ENCODE data around the gene NGEF.
"Not testable (repeated sequence)": the region's sequence is repeated elsewhere in the genome, so short reads cannot be mapped to it uniquely, and the experiment has no call there.

NGEF gene

DNA sequence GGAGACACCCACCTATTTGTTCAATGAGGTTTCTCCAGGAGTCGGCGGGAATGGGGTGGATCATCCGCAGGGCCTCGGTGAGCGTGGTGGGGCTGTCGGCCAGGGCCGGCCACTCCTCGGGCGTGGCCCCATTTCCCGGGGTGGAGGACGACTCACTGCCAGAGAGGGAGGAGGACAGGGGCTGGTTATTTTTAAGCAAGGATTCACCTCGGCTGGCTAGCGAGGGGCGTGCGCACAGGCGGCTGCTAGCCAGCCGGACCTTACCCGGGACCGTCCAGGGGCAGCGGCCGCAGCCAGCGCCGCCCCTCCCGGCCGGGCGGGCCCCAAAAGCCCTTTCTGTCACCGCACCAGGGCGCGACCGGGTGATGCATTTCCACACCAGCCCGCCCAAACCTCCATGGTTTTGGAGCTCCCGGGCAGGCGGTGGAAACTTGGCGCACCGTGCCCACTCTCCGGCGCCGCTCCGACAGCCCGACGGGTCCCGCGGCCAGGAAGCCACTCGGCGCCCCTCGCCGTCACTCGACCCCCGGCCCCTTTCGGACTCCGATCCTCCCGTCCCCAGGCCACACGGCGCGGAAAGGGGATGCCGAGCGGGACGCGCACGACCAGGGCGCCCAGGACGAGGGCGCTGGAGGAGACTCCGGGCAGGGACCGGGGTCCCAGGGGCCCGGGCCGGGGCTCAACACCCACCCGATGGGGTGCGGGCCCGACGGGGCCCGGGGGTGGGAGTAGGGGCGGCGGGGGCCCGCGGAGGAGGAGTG, 85.8 kb downstream of the NGEF start:
- DNase-seq (ENCODE audit: low spot score) = no peak

GRCh38 chr2:232926431-232926939, 86.6 kb downstream of the NGEF start:
- DNase-seq (ENCODE audit: low spot score) = no peak

GRCh38 chr2:232925821-232926156, 87.3 kb downstream of the NGEF start:
- no peak for DNase-seq (ENCODE audit: low spot score)

DNA sequence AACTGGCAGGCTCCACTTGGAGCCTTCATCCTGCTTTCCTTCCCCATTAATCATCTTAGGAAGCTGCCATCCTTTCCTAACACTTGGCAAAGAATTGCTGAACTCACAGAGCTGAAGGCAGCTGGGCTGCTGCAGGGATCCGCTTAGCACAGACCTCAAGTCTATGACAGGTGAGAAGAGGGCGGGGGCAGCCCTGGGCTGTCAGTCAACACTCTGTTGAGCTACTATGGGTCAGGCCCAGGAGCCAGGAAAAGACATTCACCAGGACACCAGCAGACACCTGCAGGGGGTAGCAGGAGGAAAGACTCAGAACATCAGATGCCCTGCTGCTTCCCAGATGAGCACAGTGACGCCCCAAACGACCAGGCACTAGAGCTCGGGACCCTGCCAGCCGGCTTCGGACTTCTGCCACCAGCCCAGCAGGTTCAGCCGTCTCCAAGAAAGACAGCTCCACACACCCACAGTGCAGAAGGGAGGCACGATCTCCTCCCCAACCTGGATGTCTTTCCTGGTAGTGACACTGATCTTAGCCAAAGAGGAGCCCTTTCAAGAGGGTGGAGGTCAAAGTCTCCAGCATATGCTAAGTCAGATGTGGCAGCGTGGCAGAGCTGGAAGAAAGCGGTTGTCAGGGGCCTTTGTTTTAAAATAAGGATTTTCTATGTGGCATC, 87.8 kb downstream of the NGEF start:
- DNase-seq (ENCODE audit: low spot score) = no peak

DNA sequence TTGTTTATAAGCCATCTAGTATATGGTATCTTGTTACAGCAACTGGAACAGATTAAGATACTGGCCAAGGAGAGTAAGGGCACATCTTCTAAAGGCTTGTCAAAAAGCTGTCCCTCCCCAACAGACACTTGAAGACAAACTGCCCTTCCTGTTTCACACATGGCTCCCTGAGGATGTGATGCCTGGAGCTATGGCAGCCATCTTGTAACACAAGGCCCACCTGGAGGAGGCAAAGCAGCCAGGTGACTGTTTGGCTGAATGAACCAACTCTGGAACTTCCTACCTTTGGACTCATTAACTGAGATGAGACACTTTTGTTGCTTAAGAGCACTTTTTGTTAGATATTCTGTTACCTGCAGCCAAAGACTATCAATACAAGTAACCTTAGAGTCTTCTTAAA, 88.6 kb downstream of the NGEF start:
- no peak for DNase-seq (ENCODE audit: low spot score)

GRCh38 chr2:232920760-232921159, 92.3 kb downstream of the NGEF start:
- no peak for DNase-seq (ENCODE audit: low spot score)

DNA sequence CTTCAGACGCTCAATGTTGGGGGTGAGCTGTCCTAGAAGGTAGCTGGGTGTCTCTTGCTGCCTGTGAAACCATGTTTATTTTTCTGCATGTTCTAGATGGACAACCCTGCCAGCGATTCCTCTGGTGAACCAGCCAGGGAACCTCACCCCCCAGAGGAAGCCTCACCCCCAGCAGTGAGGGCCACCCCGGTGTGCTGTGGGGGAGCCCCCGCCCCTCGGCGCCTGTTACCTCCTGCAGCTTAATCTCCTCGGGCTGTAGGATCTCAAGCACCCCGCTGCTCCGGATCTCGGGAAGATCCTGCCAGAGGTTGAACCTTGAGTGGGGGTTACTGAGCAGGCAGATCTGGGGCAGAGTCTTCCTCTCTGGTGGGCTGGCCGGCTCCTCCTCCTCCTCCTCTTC, 93.0 kb downstream of the NGEF start:
- DNase-seq (ENCODE audit: low spot score) = no peak

DNA sequence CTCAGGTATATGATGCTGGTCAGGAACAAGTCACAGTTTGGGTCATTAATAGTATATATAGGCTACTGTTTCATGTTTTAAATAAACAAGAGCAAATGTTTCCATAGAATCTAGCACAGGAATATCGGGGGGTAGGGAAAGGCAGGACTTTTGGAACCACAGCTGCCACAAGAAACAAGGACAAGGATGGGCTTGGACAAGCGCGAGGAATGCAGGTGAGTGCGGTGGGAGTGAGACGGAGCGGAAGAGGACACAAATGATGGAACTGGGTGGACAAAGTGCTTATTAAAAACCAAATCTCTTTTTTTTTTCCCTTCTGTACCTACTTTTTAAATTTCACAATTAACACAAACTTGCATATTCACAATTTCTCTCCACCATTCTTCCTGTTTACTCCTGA, 93.9 kb downstream of the NGEF start:
- DNase-seq (ENCODE audit: low spot score) = no peak

DNA sequence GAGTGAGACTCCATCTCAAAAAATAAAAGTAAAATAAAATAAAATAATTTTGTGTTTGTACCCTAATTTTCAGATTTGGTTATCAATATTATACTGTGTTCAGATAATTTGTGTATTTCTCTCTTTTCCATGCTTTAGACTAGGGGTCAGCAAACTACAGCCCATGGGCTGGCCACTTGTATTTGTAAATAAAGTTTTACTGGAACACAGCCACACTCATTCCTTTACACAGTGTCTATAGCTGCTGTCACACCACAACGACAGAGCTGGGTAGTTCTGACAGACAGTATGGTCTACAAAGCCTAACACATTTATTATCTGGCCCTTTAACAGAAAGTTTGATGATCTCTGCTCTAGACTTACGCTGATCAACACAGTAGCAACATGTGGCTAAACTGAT, 99.2 kb downstream of the NGEF start:
- no peak for DNase-seq (ENCODE audit: low spot score)

DNA sequence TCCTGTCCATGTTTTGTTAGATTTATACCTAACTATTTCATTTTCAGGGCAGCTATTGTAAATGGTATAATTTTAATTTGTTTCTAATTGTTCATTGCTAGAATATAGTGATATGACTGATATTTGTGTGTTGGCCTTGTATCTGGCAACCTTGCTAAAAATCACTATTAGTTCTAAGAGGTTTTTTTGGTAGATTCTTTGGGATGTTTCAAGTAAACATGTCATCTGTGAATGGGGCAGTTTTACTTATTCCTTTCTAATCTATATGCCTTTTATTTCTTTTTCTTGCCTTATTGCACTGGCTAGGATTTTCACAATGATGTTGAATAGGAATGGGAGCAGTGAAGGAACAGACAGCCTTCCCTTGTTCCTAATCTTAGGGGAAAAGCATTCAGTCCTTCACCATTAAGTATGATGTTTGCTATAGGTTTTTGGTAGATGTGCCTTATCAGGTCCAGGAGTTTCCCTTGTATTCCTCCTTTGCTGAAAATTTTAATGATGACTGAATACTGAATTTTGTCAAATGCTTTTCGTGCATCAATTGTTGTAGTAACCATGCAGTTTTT, 101.3 kb downstream of the NGEF start:
- no peak for DNase-seq (ENCODE audit: low spot score)

DNA sequence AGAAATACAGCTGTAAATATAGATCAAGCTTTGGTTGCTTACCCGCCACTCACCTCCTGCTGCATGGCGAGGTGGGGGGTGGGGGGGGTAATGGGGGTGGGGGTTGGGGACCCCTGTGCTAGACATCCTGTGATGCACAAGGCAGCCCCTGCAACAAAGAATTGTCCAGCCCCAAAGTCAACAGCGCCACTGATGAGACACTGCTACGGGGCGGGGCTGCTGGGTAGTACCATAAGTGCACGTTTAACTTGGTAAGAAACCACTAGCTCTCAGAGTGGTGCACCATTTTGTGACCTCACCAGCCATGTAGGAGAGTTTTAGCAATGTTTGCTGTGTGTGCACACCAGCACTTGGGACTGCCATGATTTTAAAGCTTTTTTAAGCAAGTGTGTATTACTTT, 102.7 kb downstream of the NGEF start:
- no peak for DNase-seq (ENCODE audit: low spot score)

- no peak for DNase-seq (ENCODE audit: low spot score)
These were observed 104.4 kb downstream of the NGEF start for GRCh38 chr2:232908695-232909094.

DNA sequence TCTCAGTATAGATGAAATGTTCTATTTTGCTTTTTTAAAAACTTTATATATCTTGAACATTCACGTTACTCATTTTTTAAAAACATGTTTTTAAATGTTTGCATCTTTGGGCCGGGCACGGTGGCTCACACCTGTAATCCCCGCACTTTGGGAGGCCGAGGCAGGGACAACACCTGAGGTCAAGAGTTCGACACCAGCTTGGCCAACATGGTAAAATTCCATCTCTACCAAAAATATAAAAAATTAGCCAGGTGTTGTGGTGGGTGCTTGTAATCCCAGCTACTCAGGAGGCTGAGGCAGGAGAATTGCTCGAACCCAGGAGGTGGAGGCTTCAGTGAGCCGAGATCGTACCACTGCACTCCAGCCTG, 105.4 kb downstream of the NGEF start:
- not testable (repeated sequence) for DNase-seq (ENCODE audit: low spot score)

DNA sequence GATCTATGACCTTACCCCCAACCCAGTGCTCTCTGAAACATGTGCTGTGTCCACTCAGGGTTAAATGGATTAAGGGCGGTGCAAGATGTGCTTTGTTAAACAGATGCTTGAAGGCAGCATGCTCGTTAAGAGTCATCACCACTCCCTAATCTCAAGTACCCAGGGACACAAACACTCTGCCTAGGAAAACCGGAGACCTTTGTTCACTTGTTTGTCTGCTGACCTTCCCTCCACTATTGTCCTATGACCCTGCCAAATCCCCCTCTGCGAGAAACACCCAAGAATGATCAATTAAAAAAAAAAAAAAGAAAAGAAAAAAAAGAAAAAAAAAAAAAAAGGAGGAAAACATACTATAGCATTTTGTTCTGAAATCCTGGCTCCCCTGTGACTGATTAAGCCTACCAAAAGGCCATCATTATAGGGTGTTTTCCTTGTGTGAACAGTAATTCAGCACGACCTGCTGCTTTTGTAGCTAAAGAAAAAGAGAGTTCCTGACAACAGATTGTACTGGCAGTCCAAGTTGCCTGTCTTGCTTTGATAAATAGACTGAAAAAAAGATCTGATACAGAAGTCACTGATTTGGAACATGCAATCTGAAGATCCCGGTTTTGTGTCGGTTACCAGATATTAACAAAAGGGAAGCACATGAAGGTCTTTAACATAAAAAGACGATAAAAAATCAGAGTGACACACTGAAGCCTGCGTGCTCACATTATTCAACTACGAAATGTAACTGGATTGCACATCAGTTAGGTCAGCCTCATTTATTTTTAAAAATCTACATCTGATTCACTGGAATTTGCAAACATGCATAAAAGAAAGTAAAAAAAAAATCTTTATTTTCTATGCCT, 106.0 kb downstream of the NGEF start:
- DNase-seq (ENCODE audit: low spot score) = not testable (repeated sequence)

DNA sequence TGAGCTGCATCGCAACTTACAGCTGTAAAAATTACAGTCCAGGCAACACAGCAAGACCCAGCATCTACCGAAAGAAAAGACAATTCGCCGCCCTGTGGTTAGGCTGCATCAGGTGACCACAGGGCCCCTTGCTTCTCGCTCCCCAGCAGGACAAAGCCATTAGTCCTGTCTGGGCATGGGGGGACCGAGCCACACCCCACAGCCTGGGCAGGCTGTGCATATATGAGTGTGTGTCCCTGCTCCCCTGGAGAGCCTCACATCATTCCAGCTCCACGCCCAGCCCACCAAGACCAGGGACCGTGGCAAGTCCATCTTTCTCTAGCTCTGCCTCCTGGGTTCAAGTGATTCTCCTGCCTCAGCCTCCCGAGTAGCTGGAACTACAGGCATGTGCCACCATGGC, 109.1 kb downstream of the NGEF start:
- DNase-seq (ENCODE audit: low spot score) = no peak

GRCh38 chr2:232901736-232902578, 111.1 kb downstream of the NGEF start:
- no peak for DNase-seq (ENCODE audit: low spot score)

DNA sequence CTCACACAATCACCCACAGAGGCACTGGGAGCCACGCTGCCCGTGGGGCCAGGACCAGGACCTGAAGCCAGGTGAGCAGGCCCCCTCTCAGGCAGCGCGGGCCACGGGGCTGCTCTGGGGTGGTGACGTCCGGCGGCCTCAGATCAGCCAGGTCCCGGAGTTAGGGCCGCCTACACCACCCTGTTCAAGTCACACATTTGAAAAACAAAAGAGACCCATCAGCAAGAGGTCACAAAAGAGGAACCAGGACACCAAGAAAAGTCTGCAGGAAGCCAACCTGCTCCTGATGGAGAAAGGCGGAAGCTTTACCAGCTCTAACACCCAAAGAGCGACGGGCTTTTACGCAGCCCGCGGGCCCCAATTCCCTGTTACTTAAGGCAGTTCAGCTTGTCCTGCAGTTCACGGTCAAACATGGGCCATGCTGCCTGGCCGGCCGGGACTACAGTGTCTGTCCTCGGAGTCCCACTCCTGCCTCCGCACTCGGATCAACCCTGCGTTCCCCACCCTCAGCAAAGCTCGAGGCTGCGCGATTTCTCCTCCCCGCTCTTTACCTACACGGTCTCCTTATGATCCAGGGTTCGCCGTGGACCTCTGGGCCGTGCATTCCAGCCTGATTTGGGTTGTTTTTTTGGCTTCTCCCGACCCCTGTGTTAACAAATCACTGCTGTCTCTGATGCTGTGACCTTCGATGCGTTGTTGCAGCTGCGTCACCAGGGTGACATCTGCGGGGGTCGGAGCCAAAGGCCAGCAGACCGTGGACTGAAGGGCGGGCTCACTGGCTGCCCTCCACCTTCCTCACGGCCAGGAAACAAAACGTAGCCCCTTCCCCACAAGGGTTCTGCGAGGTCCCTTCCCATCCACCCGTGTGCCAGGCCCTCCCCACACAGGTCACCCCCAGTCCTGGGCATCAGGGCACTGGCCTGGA, 112.0 kb downstream of the NGEF start:
- DNase-seq (ENCODE audit: low spot score) = no peak

GRCh38 chr2:232898592-232899543, 114.2 kb downstream of the NGEF start:
- DNase-seq (ENCODE audit: low spot score) = no peak

All from NAMALWA (cell line).